ENCODE results near the gene NEDD9. TPM values are rescaled to one million over a fixed set of nuclear protein-coding genes. Genes with fewer than 3 reads are reported as not detected.

Gene NEDD9
- total and polyA plus RNA-seq, 4 donors, result 7.5 to 16.8 (median 11.7) TPM

DNA sequence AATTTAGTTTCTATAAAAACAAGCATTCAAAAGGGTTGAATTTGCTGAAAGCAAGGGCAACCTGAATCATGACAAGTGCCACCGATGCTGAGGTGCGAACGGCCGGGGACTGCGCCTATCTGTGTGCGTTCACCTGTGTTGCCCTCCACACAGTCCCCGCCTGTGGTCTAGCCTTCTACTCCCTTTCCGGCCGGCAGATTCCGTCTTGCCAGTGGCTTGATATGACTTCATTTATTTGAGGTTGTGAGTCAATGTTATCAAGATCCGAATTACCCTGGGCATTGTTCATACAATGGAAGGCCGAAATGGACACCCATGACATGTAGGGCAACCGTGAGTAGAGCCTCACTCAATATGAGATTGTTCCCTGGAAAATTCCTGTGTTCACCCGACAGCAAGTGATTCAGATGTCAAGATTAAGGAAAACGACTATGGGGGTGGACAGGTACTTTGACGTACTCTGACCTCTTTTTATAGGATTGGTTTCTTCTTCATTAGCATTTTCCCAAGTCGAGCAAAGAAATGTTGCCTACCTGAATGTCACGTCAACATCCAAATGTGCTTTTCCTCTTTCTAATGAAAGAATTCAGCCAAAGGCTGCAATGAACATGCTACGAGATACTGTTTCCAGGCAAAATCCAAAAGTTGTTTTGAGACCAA is 41.1 kb upstream of the NEDD9 start:
- no peak overlapping the region for H3K9ac ChIP-seq (ENCODE audit: low read depth in 1 of 2, low read length in 2 of 2)
- no peaks in the 10 kb centered on the region for H3K27me3 ChIP-seq (ENCODE audit: control insufficient read depth in 4 of 4, insufficient read depth in 4 of 4, low read length in 3 of 4)
- DNase-seq (ENCODE audit: low spot score), result no peak
- no peaks in the 10 kb centered on the region for H3K36me3 ChIP-seq (ENCODE audit: control insufficient read depth in 4 of 4, insufficient read depth in 3 of 4, low read depth in 1 of 4, low read length in 3 of 4)
- TF ChIP-seq SP1 (IDR thresholded peaks at IDR 0.05) (no peak), HNF4G (IDR thresholded peaks at IDR 0.05) (no peak), NR2F2 (IDR thresholded peaks at IDR 0.05) (no peak), MAX (IDR thresholded peaks at IDR 0.05) (no peak), FOXA2 (IDR thresholded peaks at IDR 0.05) (no peak), RAD21 (IDR thresholded peaks at IDR 0.05) (no peak), TAF1 (conservative IDR thresholded peaks at IDR 0.05) (no peak), FOXA1 (IDR thresholded peaks at IDR 0.05) (no peak), REST (IDR thresholded peaks at IDR 0.05) (no peak), RXRA (IDR thresholded peaks at IDR 0.05) (no peak)
- TF ChIP-seq, protein P1, sequence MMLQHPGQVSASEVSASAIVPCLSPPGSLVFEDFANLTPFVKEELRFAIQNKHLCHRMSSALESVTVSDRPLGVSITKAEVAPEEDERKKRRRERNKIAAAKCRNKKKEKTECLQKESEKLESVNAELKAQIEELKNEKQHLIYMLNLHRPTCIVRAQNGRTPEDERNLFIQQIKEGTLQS (IDR thresholded peaks at IDR 0.05), result no peak
- H3K4me1 ChIP-seq (ENCODE audit: control insufficient read depth in 4 of 4, insufficient read depth in 4 of 4, low read length in 3 of 4), result peaks cover 3 to 22% (median 8%) of the 10 kb centered on the region in 4 donors
- 92% methylated on average over 19 of the region's 19 CpGs for WGBS
- H3K4me3 ChIP-seq (ENCODE audit: low read depth in 1 of 3, low read length in 3 of 3), result no peak overlapping the region
- H3K27ac ChIP-seq (ENCODE audit: low read depth in 1 of 2, low read length in 2 of 2), result no peak overlapping the region
- no peaks in the 10 kb centered on the region for H3K9me3 ChIP-seq (ENCODE audit: control insufficient read depth in 4 of 4, low read length in 3 of 4)

DNA sequence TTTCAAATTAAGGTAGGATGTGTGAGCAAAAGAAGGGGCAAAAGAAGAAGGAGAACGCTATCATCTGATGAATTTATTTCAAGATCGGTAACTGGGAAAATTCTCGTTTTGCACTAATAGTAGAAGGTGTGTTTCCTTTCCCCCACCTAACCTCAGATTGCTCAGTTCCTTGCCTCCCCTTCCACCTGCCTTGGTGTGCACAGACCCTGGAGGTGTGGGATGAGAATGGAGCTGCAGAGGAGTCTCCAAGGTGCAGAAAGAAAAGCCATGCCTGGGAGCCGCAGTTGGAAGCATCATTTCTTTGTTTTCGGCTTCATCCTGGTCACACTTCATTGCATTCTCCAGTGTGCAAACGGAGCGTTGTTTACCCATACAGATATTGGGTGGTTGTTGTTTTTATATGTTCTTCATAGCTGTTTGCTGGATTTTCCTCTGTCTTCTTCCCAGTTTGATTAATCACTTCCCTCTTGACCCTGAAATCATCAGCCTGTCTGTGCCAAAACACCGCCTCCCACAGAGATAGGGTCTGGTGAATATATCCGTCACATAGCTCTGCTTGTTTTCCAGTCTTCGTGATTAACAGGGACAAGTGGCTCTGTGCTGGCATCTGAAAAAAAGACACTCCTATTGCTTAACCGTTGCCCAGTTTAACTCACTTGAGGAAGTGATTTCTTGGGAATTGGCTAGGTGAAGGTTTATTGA is 40.2 kb upstream of the NEDD9 start:
- TF ChIP-seq RAD21 (IDR thresholded peaks at IDR 0.05) (peak in 1 of 2 donors; percentile 25), NR2F2 (IDR thresholded peaks at IDR 0.05) (peak; percentile 93), RXRA (IDR thresholded peaks at IDR 0.05) (peak in 1 of 2 donors; percentile 15), HNF4A (conservative IDR thresholded peaks at IDR 0.05) (no peak)
- Histone ChIP-seq H3K9ac (ENCODE audit: low read depth in 1 of 2, low read length in 2 of 2) (no peak overlapping the region), H3K36me3 (ENCODE audit: control insufficient read depth in 4 of 4, insufficient read depth in 3 of 4, low read depth in 1 of 4, low read length in 3 of 4) (no peaks in the 10 kb centered on the region), H3K27me3 (ENCODE audit: control insufficient read depth in 4 of 4, insufficient read depth in 4 of 4, low read length in 3 of 4) (no peaks in the 10 kb centered on the region), H3K4me1 (ENCODE audit: control insufficient read depth in 4 of 4, insufficient read depth in 4 of 4, low read length in 3 of 4) (peaks cover 3 to 22% (median 8%) of the 10 kb centered on the region in 4 donors), H3K27ac (ENCODE audit: low read depth in 1 of 2, low read length in 2 of 2) (no peak overlapping the region), H3K4me3 (ENCODE audit: low read depth in 1 of 3, low read length in 3 of 3) (no peak overlapping the region), H3K9me3 (ENCODE audit: control insufficient read depth in 4 of 4, low read length in 3 of 4) (no peaks in the 10 kb centered on the region)
- DNase-seq (ENCODE audit: low spot score), result no peak
- 74% methylated on average over 11 of the region's 11 CpGs for WGBS

Measured in liver (tissue), 9 donors.